Chondrocyte (in vitro differentiated cells): ENCODE results near the gene MMUT. TPM values are rescaled to one million over a fixed set of nuclear protein-coding genes. Genes with fewer than 3 reads are reported as not detected.

Experiments used
- DNase-seq: peaks from one replicate; pipeline ENCODE4 v3.0.0; 2021; ENCODE audit warnings: mixed read lengths, low spot score
- H3K27ac Mint-ChIP-seq: one replicate; pipeline ENCODE4 v1.8.0; 2021; ENCODE audit warnings: mild to moderate bottlenecking, moderate library complexity, mixed read lengths; ENCODE audit not compliant: unreplicated experiment
- H3K27me3 Mint-ChIP-seq: 2 replicates; pipeline ENCODE4 v1.8.0; 2021; ENCODE audit warnings: low read depth, mixed read lengths
- H3K36me3 Mint-ChIP-seq: 2 replicates; pipeline ENCODE4 v1.8.0; 2021; ENCODE audit warnings: low read depth, mixed read lengths
- H3K4me1 Mint-ChIP-seq: 2 replicates; pipeline ENCODE4 v1.8.0; 2021; ENCODE audit warnings: low read depth, mild to moderate bottlenecking, mixed read lengths
- H3K4me3 Mint-ChIP-seq: one replicate; pipeline ENCODE4 v1.8.0; 2021; ENCODE audit warnings: mild to moderate bottlenecking, moderate library complexity, mixed read lengths; ENCODE audit not compliant: unreplicated experiment
- H3K9me3 Mint-ChIP-seq: 2 replicates; pipeline ENCODE4 v1.8.0; 2021; ENCODE audit warnings: low read depth, mixed read lengths
- CTCF ChIP-seq: fragments of 200-600 bp; sonication (generic); IDR thresholded peaks from 2 replicates; pipeline ENCODE4 v1.5.0; 2021; ENCODE audit warnings: antibody characterized with exemption, mild to moderate bottlenecking, moderate library complexity
- total RNA-seq: library from RNA; stranded (reverse); gene quantifications from 3 replicates; pipeline ENCODE4 v1.2.1, GENCODE V29; 2021

The MMUT gene
- total RNA-seq, 1 donor from 2014 or later = 18.3 TPM

- peaks cover 3% of the 10 kb centered on the region for H3K36me3 Mint-ChIP-seq
- peak; percentile 69 for TF ChIP-seq CTCF
- no peak for DNase-seq
- no peak overlapping the region for H3K4me3 Mint-ChIP-seq
- no peaks in the 10 kb centered on the region for H3K4me1 Mint-ChIP-seq
- H3K27me3 Mint-ChIP-seq = peaks cover 1% of the 10 kb centered on the region
- H3K27ac Mint-ChIP-seq = no peak overlapping the region
- H3K9me3 Mint-ChIP-seq = no peaks in the 10 kb centered on the region
These were observed 39.2 kb downstream of the MMUT start for GRCh38 chr6:49423817-49424216.

GRCh38 chr6:49416195-49416594 lies 46.9 kb downstream of the MMUT start:
- Mint-ChIP-seq H3K36me3 (no peaks in the 10 kb centered on the region), H3K4me1 (no peaks in the 10 kb centered on the region), H3K27ac (no peak overlapping the region), H3K4me3 (no peak overlapping the region), H3K27me3 (peaks cover 16% of the 10 kb centered on the region), H3K9me3 (no peaks in the 10 kb centered on the region)
- no peak for TF ChIP-seq CTCF
- no peak for DNase-seq

GRCh38 chr6:49415358-49415757 lies 47.7 kb downstream of the MMUT start:
- DNase-seq = no peak
- no peak for TF ChIP-seq CTCF
- Mint-ChIP-seq H3K9me3 (no peaks in the 10 kb centered on the region), H3K27me3 (peaks cover 15% of the 10 kb centered on the region), H3K27ac (no peak overlapping the region), H3K4me3 (no peak overlapping the region), H3K36me3 (no peaks in the 10 kb centered on the region), H3K4me1 (no peaks in the 10 kb centered on the region)

- H3K4me3 Mint-ChIP-seq = no peak overlapping the region
- no peaks in the 10 kb centered on the region for H3K36me3 Mint-ChIP-seq
- DNase-seq = no peak
- H3K4me1 Mint-ChIP-seq = no peaks in the 10 kb centered on the region
- no peaks in the 10 kb centered on the region for H3K9me3 Mint-ChIP-seq
- peaks cover 27% of the 10 kb centered on the region for H3K27me3 Mint-ChIP-seq
- TF ChIP-seq CTCF = no peak
- H3K27ac Mint-ChIP-seq = no peak overlapping the region
These were observed 52.5 kb downstream of the MMUT start for GRCh38 chr6:49410564-49410963.

- H3K4me1 Mint-ChIP-seq = no peaks in the 10 kb centered on the region
- peak; percentile 89 for TF ChIP-seq CTCF
- no peak overlapping the region for H3K4me3 Mint-ChIP-seq
- H3K9me3 Mint-ChIP-seq = no peaks in the 10 kb centered on the region
- peaks cover 25% of the 10 kb centered on the region for H3K27me3 Mint-ChIP-seq
- DNase-seq = no peak
- H3K27ac Mint-ChIP-seq = no peak overlapping the region
- H3K36me3 Mint-ChIP-seq = no peaks in the 10 kb centered on the region
These were observed 53.0 kb downstream of the MMUT start for GRCh38 chr6:49409951-49410542.
